OCI-LY7 (cell line): ENCODE results near the gene FOXF2.

ENCODE experiments used
- CTCF ChIP-seq: fragments of 200-600 bp; sonication (generic); conservative IDR thresholded peaks from 2 replicates; pipeline ENCODE4 v1.5.1; 2014; ENCODE audit warnings: mild to moderate bottlenecking, antibody characterized with exemption, low read length, moderate library complexity, mixed read lengths
- EZH2phosphoT487 ChIP-seq: fragments of 200-600 bp; sonication (generic); IDR thresholded peaks from 2 replicates; pipeline ENCODE4 v1.6.1; 2018; ENCODE audit warnings: low read depth, borderline replicate concordance, mild to moderate bottlenecking, mixed run types, antibody characterized with exemption, low read length, moderate library complexity, mixed read lengths

- TF ChIP-seq EZH2phosphoT487, result no peak
- TF ChIP-seq CTCF, result no peak
Measured at GRCh38 chr6:1415416-1416063, 26.2 kb downstream of the FOXF2 start.
